HEK293 (cell line): Measurements from ENCODE around the gene FUBP3.

ENCODE experiments used
- CTCF ChIP-seq: fragments of 450-650 bp; formaldehyde crosslinking; IDR thresholded peaks from 2 replicates; pipeline ENCODE4 v1.5.1; 2016; ENCODE audit warnings: missing biosample characterization, missing genetic modification characterization
- KLF1 ChIP-seq: fragments of 450-650 bp; formaldehyde crosslinking; IDR thresholded peaks from 2 replicates; pipeline ENCODE4 v1.5.1; 2016; ENCODE audit warnings: missing biosample characterization, missing genetic modification characterization
- OSR2 ChIP-seq: fragments of 450-650 bp; formaldehyde crosslinking; IDR thresholded peaks from 2 replicates; pipeline ENCODE4 v1.5.1; 2016; ENCODE audit warnings: missing biosample characterization, missing genetic modification characterization
- ZBTB26 ChIP-seq: fragments of 450-650 bp; formaldehyde crosslinking; optimal IDR thresholded peaks from 2 replicates; pipeline ENCODE3; 2016; ENCODE audit warnings: missing biosample characterization, mild to moderate bottlenecking, missing genetic modification characterization
- ZNF146 ChIP-seq: fragments of 450-650 bp; formaldehyde crosslinking; IDR thresholded peaks from 2 replicates; pipeline ENCODE4 v1.5.1; 2016; ENCODE audit warnings: missing biosample characterization, missing genetic modification characterization
- ZNF23 ChIP-seq: fragments of 450-650 bp; formaldehyde crosslinking; IDR thresholded peaks from 2 replicates; pipeline ENCODE4 v1.5.1; 2016; ENCODE audit warnings: missing biosample characterization, missing genetic modification characterization, borderline replicate concordance
- ZNF639 ChIP-seq: fragments of 450-650 bp; formaldehyde crosslinking; IDR thresholded peaks from 2 replicates; pipeline ENCODE4 v1.5.1; 2016; ENCODE audit warnings: missing biosample characterization, missing genetic modification characterization
- ZNF677 ChIP-seq: fragments of 450-650 bp; IDR thresholded peaks from 2 replicates; pipeline ENCODE4 v1.5.0; 2018; ENCODE audit warnings: missing biosample characterization, mild to moderate bottlenecking, missing genetic modification characterization, moderate library complexity
- ZNF837 ChIP-seq: fragments of 450-650 bp; formaldehyde crosslinking; IDR thresholded peaks from 2 replicates; pipeline ENCODE4 v1.5.1; 2016; ENCODE audit warnings: missing biosample characterization, missing genetic modification characterization

GRCh38 chr9:130668659-130669058 is 89.3 kb downstream of the FUBP3 start:
- TF ChIP-seq ZNF23 (no peak), CTCF (tag by site-specific recombination) (no peak), ZBTB26 (tag by site-specific recombination) (no peak), ZNF837 (tag by site-specific recombination) (no peak), ZNF146 (tag by site-specific recombination) (no peak), ZNF639 (tag by site-specific recombination) (no peak), OSR2 (tag by site-specific recombination) (no peak), KLF1 (tag by site-specific recombination) (no peak), ZNF677 (tag by site-specific recombination) (no peak)
